Measurements from ENCODE around the gene MPPED1. TPM values are rescaled to one million over a fixed set of nuclear protein-coding genes. Genes with fewer than 3 reads are reported as not detected.

MPPED1 gene
- total and polyA plus RNA-seq, 2 of the 13 experiments (the other 11 are each of a cell fraction or from before 2014, with no cell fraction given), result 0.77 TPM; not detected in 1

DNA sequence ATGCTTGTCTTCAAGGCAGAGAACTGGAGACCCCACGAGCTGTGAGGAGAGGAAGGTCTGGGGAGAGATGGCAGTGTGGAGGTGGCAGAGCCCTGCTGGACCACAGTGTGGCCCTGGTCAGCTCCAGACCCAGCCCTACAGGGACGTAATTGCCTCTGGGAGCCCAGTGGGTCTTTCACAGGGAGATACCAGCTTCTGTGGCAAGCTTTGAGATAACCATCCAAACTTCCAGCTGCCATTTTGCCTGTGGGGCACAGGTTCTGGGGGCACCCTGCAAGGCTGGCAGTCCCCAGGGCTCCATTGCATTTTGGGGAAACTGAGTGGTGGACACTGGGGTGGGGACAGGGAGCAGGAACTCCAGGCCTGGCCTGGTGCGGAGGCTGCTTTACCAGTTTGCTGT is 10.2 kb upstream of the MPPED1 start (continued):
- no peak for TF ChIP-seq KLF12 (CRISPR knock-in tag; IDR thresholded peaks at IDR 0.05; ENCODE audit: borderline replicate concordance)

DNA sequence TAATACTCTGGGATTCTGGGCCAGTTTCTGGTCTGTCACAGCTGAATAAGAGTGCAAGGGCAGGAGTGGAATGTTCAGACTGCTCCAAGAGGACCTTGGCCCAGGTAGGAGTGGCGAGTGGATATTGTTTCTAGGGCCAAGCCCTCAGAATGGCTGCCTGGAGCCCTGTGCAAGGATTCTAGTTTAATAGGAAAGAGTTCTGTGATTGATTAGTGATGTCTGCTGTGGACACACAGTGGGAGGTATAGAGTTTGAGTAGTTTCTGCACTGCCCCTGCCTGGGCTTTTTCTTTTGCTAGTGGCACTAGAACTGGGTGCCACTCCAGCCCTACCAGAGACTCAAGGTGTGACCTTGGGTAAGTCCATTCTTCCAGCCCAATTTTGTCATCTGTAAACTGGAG is 9.7 kb upstream of the MPPED1 start:
- Histone ChIP-seq H3K27me3 (ENCODE audit: control insufficient read depth in 1 of 2, insufficient read depth in 2 of 2, low read length in 2 of 2) (no peaks in the 10 kb centered on the region), H3K4me2 (ENCODE audit: low read depth, low read length) (no peak overlapping the region), H3K36me3 (replicated peaks in 1 of 2; ENCODE audit: control insufficient read depth in 1 of 2, insufficient read depth in 2 of 2, low read length in 2 of 2) (no peaks in the 10 kb centered on the region), H3K4me1 (ENCODE audit: insufficient read depth, low read length) (peaks cover 69% of the 10 kb centered on the region), H3K4me3 (replicated peaks in 1 of 3; ENCODE audit: insufficient read depth in 1 of 3, low read depth in 2 of 3, low read length in 3 of 3) (no peak overlapping the region), H4K20me1 (ENCODE audit: insufficient read depth, low read length) (no peaks in the 10 kb centered on the region), H3K9me3 (ENCODE audit: low read length) (no peaks in the 10 kb centered on the region), H2AFZ (ENCODE audit: low read length) (no peak overlapping the region), H3K27ac (ENCODE audit: extremely low read length, insufficient read depth, low read length) (no peak overlapping the region), H3K9ac (ENCODE audit: insufficient read depth, low read depth, low read length) (no peak overlapping the region), H3K79me2 (ENCODE audit: insufficient read depth, low read length) (no peaks in the 10 kb centered on the region)
- intact Hi-C loops (cut with micrococcal nuclease; ENCODE audit: unreplicated experiment) (no loop called here), in situ Hi-C loops (cut with HindIII; ENCODE audit: extremely low pct_ligation_motif_present, low pct_unique_long_range_greater_than_20kb) (no loop called here)
- ChIA-PET POLR2A (no interaction called here), CTCF (ENCODE audit: low intra/inter-chr PET ratio, low total read pairs) (no interaction called here)
- ATAC-seq, result no peak
- DNase-seq (ENCODE audit: low spot score), result no peak
- no peak for TF ChIP-seq CCDC6 (CRISPR knock-in tag; IDR thresholded peaks at IDR 0.05)
- no peak for FAIRE-seq
- 0% methylated on average over 1 of the region's 1 CpG for WGBS (ENCODE audit: low lambda C conversion rate)
- BruUV-seq (replicated peaks), result no TSS peak

DNA sequence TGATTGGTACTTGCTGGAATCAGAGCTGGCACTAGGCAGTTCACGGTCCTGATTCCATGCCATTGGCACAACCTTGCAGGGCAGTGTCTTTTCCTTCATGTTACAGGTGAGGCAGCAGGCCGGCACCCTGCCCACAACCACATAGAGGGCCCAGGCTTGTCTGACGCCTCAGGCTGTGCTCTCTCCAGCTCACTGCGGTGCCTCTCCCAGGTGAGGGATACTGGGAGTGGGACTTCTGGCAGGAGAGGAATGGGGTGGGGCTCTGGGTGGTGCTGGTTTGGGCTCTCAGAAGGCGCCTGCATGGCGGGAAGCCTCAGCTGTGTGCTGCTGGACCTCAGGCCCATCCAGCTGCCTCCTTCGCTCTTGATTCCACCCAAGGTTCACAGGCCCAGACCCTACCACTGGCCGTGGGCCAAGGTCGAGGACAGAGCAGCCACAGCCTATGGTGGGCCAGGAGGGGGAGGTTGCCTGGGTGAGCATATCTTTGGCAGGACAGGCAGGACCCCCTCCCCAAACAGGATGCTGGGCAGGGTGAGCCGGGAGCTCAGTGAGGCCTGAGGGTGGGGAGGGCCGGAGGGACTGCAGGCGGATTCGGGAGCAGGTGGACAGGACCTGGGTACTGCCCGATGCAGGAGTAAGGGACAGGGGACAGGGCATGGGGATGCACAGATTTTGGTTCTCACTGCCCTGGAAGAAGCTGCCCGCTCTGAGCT is 7.0 kb upstream of the MPPED1 start:
- in situ Hi-C loops (cut with HindIII; ENCODE audit: extremely low pct_ligation_motif_present, low pct_unique_long_range_greater_than_20kb) (no loop called here), intact Hi-C loops (cut with micrococcal nuclease; ENCODE audit: unreplicated experiment) (no loop called here)
- H3K9ac ChIP-seq (ENCODE audit: insufficient read depth, low read depth, low read length), result no peak overlapping the region
- DNase-seq (ENCODE audit: low spot score) (no peak), FAIRE-seq (no peak), ATAC-seq (no peak)
- CTCF ChIA-PET (ENCODE audit: low intra/inter-chr PET ratio, low total read pairs), result no interaction called here
- POLR2A ChIA-PET, result no interaction called here
- no peaks in the 10 kb centered on the region for H4K20me1 ChIP-seq (ENCODE audit: insufficient read depth, low read length)
- no peaks in the 10 kb centered on the region for H3K27me3 ChIP-seq (ENCODE audit: control insufficient read depth in 1 of 2, insufficient read depth in 2 of 2, low read length in 2 of 2)
- H3K27ac ChIP-seq (ENCODE audit: extremely low read length, insufficient read depth, low read length), result no peak overlapping the region
- no peak overlapping the region for H3K4me3 ChIP-seq (replicated peaks in 1 of 3; ENCODE audit: insufficient read depth in 1 of 3, low read depth in 2 of 3, low read length in 3 of 3)
- no peaks in the 10 kb centered on the region for H3K9me3 ChIP-seq (ENCODE audit: low read length)
- no TSS peak for BruUV-seq (replicated peaks)
- 41% methylated on average over 9 of the region's 15 CpGs for WGBS (ENCODE audit: low lambda C conversion rate)
- peaks cover 67% of the 10 kb centered on the region for H3K4me1 ChIP-seq (ENCODE audit: insufficient read depth, low read length)
- H3K4me2 ChIP-seq (ENCODE audit: low read depth, low read length), result no peak overlapping the region
- H3K36me3 ChIP-seq (replicated peaks in 1 of 2; ENCODE audit: control insufficient read depth in 1 of 2, insufficient read depth in 2 of 2, low read length in 2 of 2), result no peaks in the 10 kb centered on the region
- H3K79me2 ChIP-seq (ENCODE audit: insufficient read depth, low read length), result no peaks in the 10 kb centered on the region
- no peak overlapping the region for H2AFZ ChIP-seq (ENCODE audit: low read length)
- TF ChIP-seq ZNF292 (CRISPR knock-in tag; IDR thresholded peaks at IDR 0.05; ENCODE audit: borderline replicate concordance, low read depth) (no peak), ZNF121 (CRISPR knock-in tag; IDR thresholded peaks at IDR 0.05) (no peak), ZNF235 (CRISPR knock-in tag; IDR thresholded peaks at IDR 0.05; ENCODE audit: borderline replicate concordance) (no peak), NFATC3 (CRISPR knock-in tag; IDR thresholded peaks at IDR 0.05) (no peak), MBNL3 (CRISPR knock-in tag; conservative IDR thresholded peaks at IDR 0.05) (no peak), TP53 (CRISPR knock-in tag; conservative IDR thresholded peaks at IDR 0.05) (no peak), ZFP36 (IDR thresholded peaks at IDR 0.05; ENCODE audit: borderline replicate concordance, low read depth, low read length, partially characterized antibody) (no peak), ZFYVE20 (CRISPR knock-in tag; IDR thresholded peaks at IDR 0.05; ENCODE audit: borderline replicate concordance, low read depth) (no peak), BORCS8-MEF2B (CRISPR knock-in tag; IDR thresholded peaks at IDR 0.05) (no peak), ZNF629 (CRISPR knock-in tag; conservative IDR thresholded peaks at IDR 0.05) (no peak)
- TF ChIP-seq, protein P1, sequence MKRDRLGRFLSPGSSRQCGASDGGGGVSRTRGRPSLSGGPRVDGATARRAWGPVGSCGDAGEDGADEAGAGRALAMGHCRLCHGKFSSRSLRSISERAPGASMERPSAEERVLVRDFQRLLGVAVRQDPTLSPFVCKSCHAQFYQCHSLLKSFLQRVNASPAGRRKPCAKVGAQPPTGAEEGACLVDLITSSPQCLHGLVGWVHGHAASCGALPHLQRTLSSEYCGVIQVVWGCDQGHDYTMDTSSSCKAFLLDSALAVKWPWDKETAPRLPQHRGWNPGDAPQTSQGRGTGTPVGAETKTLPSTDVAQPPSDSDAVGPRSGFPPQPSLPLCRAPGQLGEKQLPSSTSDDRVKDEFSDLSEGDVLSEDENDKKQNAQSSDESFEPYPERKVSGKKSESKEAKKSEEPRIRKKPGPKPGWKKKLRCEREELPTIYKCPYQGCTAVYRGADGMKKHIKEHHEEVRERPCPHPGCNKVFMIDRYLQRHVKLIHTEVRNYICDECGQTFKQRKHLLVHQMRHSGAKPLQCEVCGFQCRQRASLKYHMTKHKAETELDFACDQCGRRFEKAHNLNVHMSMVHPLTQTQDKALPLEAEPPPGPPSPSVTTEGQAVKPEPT (CRISPR knock-in tag; IDR thresholded peaks at IDR 0.05; ENCODE audit: low read depth), result no peak
- TF ChIP-seq, protein P2, sequence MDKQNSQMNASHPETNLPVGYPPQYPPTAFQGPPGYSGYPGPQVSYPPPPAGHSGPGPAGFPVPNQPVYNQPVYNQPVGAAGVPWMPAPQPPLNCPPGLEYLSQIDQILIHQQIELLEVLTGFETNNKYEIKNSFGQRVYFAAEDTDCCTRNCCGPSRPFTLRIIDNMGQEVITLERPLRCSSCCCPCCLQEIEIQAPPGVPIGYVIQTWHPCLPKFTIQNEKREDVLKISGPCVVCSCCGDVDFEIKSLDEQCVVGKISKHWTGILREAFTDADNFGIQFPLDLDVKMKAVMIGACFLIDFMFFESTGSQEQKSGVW (CRISPR knock-in tag; IDR thresholded peaks at IDR 0.05; ENCODE audit: borderline replicate concordance), result no peak
